NB4 (cell line): ENCODE measurements around the gene NDUFS1.

Experiments used
- CTCF ChIP-seq: IDR thresholded peaks from one replicate; pipeline ENCODE4 v1.5.1; 2012; ENCODE audit warnings: low read depth, low read length
- MYC ChIP-seq: IDR thresholded peaks from 2 replicates; pipeline ENCODE4 v1.6.1; 2011; ENCODE audit warnings: low read depth, low read length
- POLR2A ChIP-seq: IDR thresholded peaks from 2 replicates; pipeline ENCODE4 v1.6.1; 2011; ENCODE audit warnings: mild to moderate bottlenecking; ENCODE audit not compliant: insufficient read length; ENCODE audit errors: extremely low read depth
- TF ChIP-seq, protein P1 (sequence below): IDR thresholded peaks from 2 replicates; pipeline ENCODE4 v1.6.1; 2011; ENCODE audit warnings: low read depth, low read length

DNA sequence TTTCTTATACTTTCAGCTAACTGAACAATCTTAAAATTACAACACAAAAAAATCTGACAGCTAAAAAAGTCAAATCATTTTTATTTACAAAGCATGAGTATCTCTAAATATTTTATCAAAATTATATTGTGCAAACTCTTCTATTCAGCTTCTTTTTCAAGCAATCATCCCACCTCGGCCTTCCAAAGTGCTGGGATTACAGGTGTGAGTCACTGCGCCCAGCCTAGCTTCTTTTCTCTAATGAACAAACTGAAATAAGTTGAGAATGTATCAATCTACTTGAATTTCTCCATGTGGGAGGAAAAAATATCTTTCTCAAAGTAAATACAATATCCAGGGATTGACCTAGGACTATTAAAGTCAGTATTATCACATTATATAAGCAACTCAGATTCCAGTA is 14.9 kb downstream of the NDUFS1 start:
- TF ChIP-seq CTCF (no peak), POLR2A (no peak), MYC (no peak)
- TF ChIP-seq, protein P1, sequence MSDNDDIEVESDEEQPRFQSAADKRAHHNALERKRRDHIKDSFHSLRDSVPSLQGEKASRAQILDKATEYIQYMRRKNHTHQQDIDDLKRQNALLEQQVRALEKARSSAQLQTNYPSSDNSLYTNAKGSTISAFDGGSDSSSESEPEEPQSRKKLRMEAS = no peak
